H1 (cell line): ENCODE results near the gene SYTL1. TPM values are rescaled to one million over a fixed set of nuclear protein-coding genes. Genes with fewer than 3 reads are reported as not detected.

ENCODE experiments used
- CTCF ChIA-PET: fragments of 300-600 bp; sonication (Branson Sonifier 250); formaldehyde crosslinking; loops from one replicate; lab custom pipeline; 2021; ENCODE audit not compliant: partially characterized antibody; lab: Charles Lee
- POLR2A ChIA-PET: fragments of 300-600 bp; sonication (Branson Sonifier 250); formaldehyde crosslinking; loops from one replicate; lab custom pipeline; 2021; ENCODE audit warnings: inconsistent platforms; ENCODE audit not compliant: partially characterized antibody; lab: Charles Lee
- DNase-seq, 2 experiments: peaks; one replicate each; pipeline versions ENCODE4 v3.0.0 to v3.0.0-alpha.2; 2010 to 2022; ENCODE audit warnings: low spot score in 2 of 2, low read depth in 1 of 2, mixed read lengths in 1 of 2
- FAIRE-seq: peaks from 2 replicates; lab custom pipeline; 2011; peaks lifted over from hg19 to GRCh38; lab: Jason Lieb, UNC
- H2AFZ ChIP-seq: 2 replicates; pipeline ENCODE4 v1.8.1; 2012; ENCODE audit warnings: low read length, inconsistent platforms
- H2AK5ac ChIP-seq: 2 replicates; pipeline ENCODE4 v1.6.1; 2013; ENCODE audit warnings: low read depth, low read length
- H2BK120ac ChIP-seq: replicated peaks from 2 replicates; pipeline ENCODE3; 2013; ENCODE audit warnings: low read depth, low read length, inconsistent platforms
- H2BK12ac ChIP-seq: 2 replicates; pipeline ENCODE4 v1.6.1; 2013; ENCODE audit warnings: low read depth, low read length
- H2BK15ac ChIP-seq: 2 replicates; pipeline ENCODE4 v1.6.1; 2013; ENCODE audit warnings: low read length
- H2BK20ac ChIP-seq: 2 replicates; pipeline ENCODE4 v1.6.1; 2013; ENCODE audit warnings: low read length
- H2BK5ac ChIP-seq: 2 replicates; pipeline ENCODE4 v1.6.1; 2013; ENCODE audit warnings: low read depth, low read length
- H3K14ac ChIP-seq: 2 replicates; pipeline ENCODE4 v1.6.1; 2013; ENCODE audit warnings: inconsistent platforms; ENCODE audit not compliant: insufficient read length
- H3K18ac ChIP-seq: 2 replicates; pipeline ENCODE4 v1.6.1; 2013; ENCODE audit warnings: low read length; ENCODE audit errors: extremely low read depth
- H3K23ac ChIP-seq: 2 replicates; pipeline ENCODE4 v1.6.1; 2013; ENCODE audit warnings: inconsistent platforms; ENCODE audit not compliant: insufficient read length
- H3K23me2 ChIP-seq: 2 replicates; pipeline ENCODE4 v1.6.1; 2013; ENCODE audit warnings: low read depth, low read length
- H3K27ac ChIP-seq: 2 replicates; pipeline ENCODE4 v1.6.1; 2011; ENCODE audit warnings: low read depth, low read length, inconsistent platforms
- H3K27me3 ChIP-seq, 4 experiments: replicated peaks in 1 of 4; 1 replicate in 1 of 4; 2 replicates in 3 of 4; pipeline versions ENCODE4 v1.6.1 to v1.8.1; 2011 to 2013; ENCODE audit warnings: low read length in 3 of 4, mild to moderate bottlenecking in 3 of 4, inconsistent platforms in 2 of 4, mixed read lengths in 2 of 4, moderate library complexity in 1 of 4; ENCODE audit not compliant: control insufficient read depth in 3 of 4, insufficient read depth in 3 of 4; ENCODE audit errors: extremely low read depth in 1 of 4
- H3K36me3 ChIP-seq, 4 experiments: 2 replicates each; pipeline versions ENCODE4 v1.6.1 to v1.8.1; 2011 to 2013; ENCODE audit warnings: mild to moderate bottlenecking in 4 of 4, low read length in 3 of 4, moderate library complexity in 2 of 4, control low read depth in 1 of 4, inconsistent platforms in 1 of 4; ENCODE audit not compliant: insufficient read depth in 4 of 4, control insufficient read depth in 2 of 4
- H3K4ac ChIP-seq: replicated peaks from 2 replicates; pipeline ENCODE3; 2013; ENCODE audit warnings: low read length, low read depth, mixed read lengths, inconsistent platforms; ENCODE audit not compliant: insufficient read length
- H3K4me1 ChIP-seq, 4 experiments: replicated peaks in 1 of 4; 1 replicate in 1 of 4; 2 replicates in 3 of 4; pipeline versions ENCODE4 v1.6.1 to v1.8.1; 2011 to 2013; ENCODE audit warnings: low read length in 3 of 4, inconsistent platforms in 2 of 4, mixed read lengths in 1 of 4; ENCODE audit not compliant: insufficient read depth in 4 of 4, control insufficient read depth in 3 of 4
- H3K4me2 ChIP-seq, 2 experiments: 2 replicates each; pipeline versions ENCODE4 v1.6.1 to v1.8.1; 2011 to 2013; ENCODE audit warnings: low read depth in 2 of 2, low read length in 2 of 2, control low read depth in 1 of 2, inconsistent platforms in 1 of 2, mild to moderate bottlenecking in 1 of 2; ENCODE audit not compliant: insufficient read depth in 1 of 2
- H3K4me3 ChIP-seq, 4 experiments: fragments of 200-600, 300-600 bp in 1 of 4; sonication (generic), shearing (Covaris generic), sonication (Bioruptor Twin) in 1 of 4; 2 replicates each; pipeline versions ENCODE4 v1.5.1 to v1.8.1; 2011 to 2016; ENCODE audit warnings: low read length in 4 of 4, low read depth in 3 of 4, control low read depth in 2 of 4, inconsistent platforms in 2 of 4, mild to moderate bottlenecking in 2 of 4, mixed read lengths in 1 of 4, moderate library complexity in 1 of 4; ENCODE audit not compliant: insufficient read depth in 2 of 4; ENCODE audit errors: extremely low read depth in 1 of 4
- H3K56ac ChIP-seq: replicated peaks from 2 replicates; pipeline ENCODE3; 2013; ENCODE audit warnings: low read depth, mild to moderate bottlenecking, mixed read lengths, low read length, inconsistent platforms; ENCODE audit not compliant: insufficient read length
- H3K79me1 ChIP-seq: 2 replicates; pipeline ENCODE4 v1.6.1; 2013; ENCODE audit warnings: low read depth, low read length, control low read depth
- H3K79me2 ChIP-seq, 2 experiments: 2 replicates each; pipeline versions ENCODE4 v1.6.1 to v1.8.1; 2012 to 2013; ENCODE audit warnings: low read length in 2 of 2, mild to moderate bottlenecking in 2 of 2, inconsistent platforms in 1 of 2; ENCODE audit not compliant: insufficient read depth in 2 of 2, control insufficient read depth in 1 of 2
- H3K9ac ChIP-seq, 4 experiments: replicated peaks in 1 of 4; 1 replicate in 1 of 4; 2 replicates in 3 of 4; pipeline versions ENCODE4 v1.6.1 to v1.8.1; 2011 to 2013; ENCODE audit warnings: low read depth in 3 of 4, low read length in 3 of 4, control low read depth in 2 of 4, mild to moderate bottlenecking in 2 of 4, moderate library complexity in 2 of 4, inconsistent platforms in 1 of 4; ENCODE audit errors: extremely low read depth in 1 of 4
- H3K9me3 ChIP-seq, 2 experiments: 2 replicates each; pipeline versions ENCODE4 v1.6.1 to v1.8.1; 2012 to 2013; ENCODE audit warnings: mild to moderate bottlenecking in 2 of 2, moderate library complexity in 2 of 2, control low read depth in 1 of 2, inconsistent platforms in 1 of 2, low read depth in 1 of 2, low read length in 1 of 2, mixed read lengths in 1 of 2; ENCODE audit not compliant: insufficient read depth in 2 of 2
- H4K20me1 ChIP-seq, 2 experiments: replicated peaks in 1 of 2; 2 replicates each; pipeline versions ENCODE3 to v1.8.1; 2011 to 2013; ENCODE audit warnings: inconsistent platforms in 2 of 2, low read length in 2 of 2, mild to moderate bottlenecking in 1 of 2; ENCODE audit not compliant: insufficient read depth in 2 of 2, control insufficient read depth in 1 of 2
- H4K5ac ChIP-seq: 2 replicates; pipeline ENCODE4 v1.6.1; 2013; ENCODE audit warnings: low read length, low read depth, mixed read lengths, inconsistent platforms; ENCODE audit not compliant: insufficient read length
- H4K8ac ChIP-seq: 2 replicates; pipeline ENCODE4 v1.8.0; 2013; ENCODE audit warnings: mild to moderate bottlenecking, moderate library complexity, low read length, inconsistent platforms; ENCODE audit not compliant: insufficient read depth; ENCODE audit errors: extremely low read depth
- H4K91ac ChIP-seq: replicated peaks from 2 replicates; pipeline ENCODE3; 2013; ENCODE audit warnings: low read length, mixed read lengths, inconsistent platforms; ENCODE audit not compliant: insufficient read length
- SAP30 ChIP-seq: fragments of 300-600 bp; sonication (generic); IDR thresholded peaks from 2 replicates; pipeline ENCODE4 v1.7.1; 2012; ENCODE audit warnings: low read length, moderate library complexity, mild to moderate bottlenecking, inconsistent platforms; ENCODE audit not compliant: insufficient read depth, insufficient replicate concordance
- WGBS, 2 experiments: shearing (Covaris generic) in 1 of 2; methylation state at CpG; one replicate each; pipeline versions ENCODE4 v1.1.6 to v1.1.7; 2013 to 2015; ENCODE audit warnings: low lambda C conversion rate in 2 of 2, mixed read lengths in 2 of 2, inconsistent platforms in 1 of 2, low coverage in 1 of 2, missing lambda C conversion rate in 1 of 2; ENCODE audit not compliant: insufficient replicate concordance in 2 of 2, insufficient coverage in 1 of 2, insufficient read length in 1 of 2; ENCODE audit errors: extremely low coverage in 1 of 2, missing lambda C conversion rate in 1 of 2; 5-methylcytosine and 5-hydroxymethylcytosine counted together
- polyA plus RNA-seq, 7 experiments: library from polyadenylated mRNA; depleted of rRNA in 3 of 7; stranded (reverse) in 5 of 7; unstranded in 2 of 7; fragments of >200 nt in 5 of 7; fragments of 200-250 nt in 2 of 7; gene quantifications; 1 replicate in 5 of 7; 2 replicates in 1 of 7; 4 replicates in 1 of 7; pipeline versions ENCODE4 v1.2.1 to v1.2.3, GENCODE V29; 2011 to 2013; ENCODE audit warnings: missing spikeins in 2 of 7, mixed read lengths in 2 of 7
- total RNA-seq: library from RNA; stranded (reverse); fragmentation: NEBNext Ultra II Directional; extraction: Animal tissue kit (Norgen Biotek cat#: 25700); gene quantifications from 2 replicates; pipeline ENCODE4 v1.2.1, GENCODE V29; 2021

The SYTL1 gene
- total and polyA plus RNA-seq, 2 of the 8 experiments (the other 6 are each of a cell fraction or from before 2014, with no cell fraction given) = 6.4 to 19.5 TPM

DNA sequence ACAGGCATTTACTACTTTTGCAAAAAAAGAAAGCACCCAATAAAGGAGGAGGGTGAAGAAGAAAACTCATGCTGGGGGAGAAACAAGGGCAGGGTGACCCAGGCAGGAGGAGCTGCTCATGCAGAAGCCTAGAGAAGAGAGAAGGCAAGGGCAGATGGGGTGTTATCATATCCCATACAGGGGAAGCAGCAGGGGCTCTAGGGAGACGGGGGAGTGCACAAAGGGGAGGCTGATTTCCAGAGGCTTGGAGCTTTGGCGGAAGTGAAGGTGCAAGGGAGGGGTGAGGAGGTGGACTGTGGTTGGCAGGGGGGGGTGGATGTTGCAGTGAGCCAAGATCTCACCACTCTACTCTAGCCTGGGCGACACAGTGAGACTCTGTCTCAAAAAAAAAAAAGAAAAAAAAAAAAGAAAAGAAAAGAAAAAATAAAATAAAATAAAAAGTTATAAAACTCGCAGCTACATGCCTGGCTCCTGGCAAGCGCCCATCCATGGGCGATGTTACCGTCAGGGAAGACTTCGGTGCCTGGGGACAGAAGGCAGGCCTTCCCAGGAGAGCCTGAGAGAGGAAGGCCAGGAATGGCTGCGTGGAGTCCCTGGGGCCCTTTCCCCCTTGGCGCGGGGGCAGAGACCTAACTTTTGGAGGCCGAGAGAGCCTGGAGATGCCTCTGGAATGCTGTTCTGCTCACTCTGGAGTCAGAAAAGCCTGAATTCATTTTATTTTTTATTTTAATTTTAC, 36.1 kb downstream of the SYTL1 start:
- Histone ChIP-seq H2BK12ac (no peak overlapping the region), H3K23ac (no peak overlapping the region), H4K8ac (peak overlapping the region; percentile 71; the same call in 1 of the 2 replicates), H3K4me1 (peaks cover 0 to 7% (median 1%) of the 10 kb centered on the region in 4 experiments; a peak in 1 of 7 replicates), H3K79me1 (no peaks in the 10 kb centered on the region), H2AFZ (no peak overlapping the region), H2BK120ac (no peak overlapping the region), H3K18ac (no peak overlapping the region), H3K4me3 (no peak overlapping the region), H2BK5ac (no peak overlapping the region), H3K27ac (no peak overlapping the region), H3K9me3 (no peaks in the 10 kb centered on the region), H3K14ac (no peak overlapping the region), H3K79me2 (no peaks in the 10 kb centered on the region), H4K91ac (no peak overlapping the region), H3K23me2 (peaks cover 2% of the 10 kb centered on the region; the same call in 1 of the 2 replicates), H2BK20ac (no peak overlapping the region), H3K36me3 (no peaks in the 10 kb centered on the region), H3K27me3 (peaks cover 0 to 16% (median 9%) of the 10 kb centered on the region in 4 experiments; a peak in 6 of 7 replicates), H4K20me1 (no peaks in the 10 kb centered on the region), H4K5ac (no peak overlapping the region), H3K4ac (no peak overlapping the region), H3K9ac (no peak overlapping the region), H3K56ac (no peak overlapping the region), H2AK5ac (no peak overlapping the region), H3K4me2 (no peak overlapping the region), H2BK15ac (no peak overlapping the region)
- no peak for FAIRE-seq
- POLR2A ChIA-PET = interaction anchor here (1.1 to 1.2 kb wide), 2 partner anchors 13 to 71 kb away, joined by 3 read pairs; no protein-coding TSS in a partner anchor
- CTCF ChIA-PET = interaction anchor here (0.6 to 18.9 kb wide), 12 partner anchors 8 to 613 kb away, joined by 3 to 625 read pairs (median 4); partner anchors contain the start of genes FCN3, GPR3 and MAP3K6
- DNase-seq = no peak
- TF ChIP-seq SAP30 = no peak
- 82% methylated on average over 11 of the region's 12 CpGs; no CpG with 5 or more reads in 1 of the 2 experiments for WGBS, 2 experiments
